ENCODE measurements around the gene DST. TPM values are rescaled to one million over a fixed set of nuclear protein-coding genes. Genes with fewer than 3 reads are reported as not detected.
"Not testable (repeated sequence)": the region's sequence is repeated elsewhere in the genome, so short reads cannot be mapped to it uniquely, and the experiment has no call there.

DST gene
- total RNA-seq, 1 donor from 2014 or later = 188 TPM

- DNase-seq (ENCODE audit: low spot score in 2 of 2) (no peak), FAIRE-seq (no peak)
Observed at GRCh38 chr6:56664029-56664428, 21.3 kb upstream of the DST start.

GRCh38 chr6:56663344-56663743 lies 20.7 kb upstream of the DST start:
- FAIRE-seq = no peak
- no peak for DNase-seq (ENCODE audit: low spot score in 2 of 2)

- not testable (repeated sequence) for FAIRE-seq; DNase-seq (ENCODE audit: low spot score in 2 of 2)
Observed at GRCh38 chr6:56661338-56661737, 18.6 kb upstream of the DST start.

GRCh38 chr6:56660381-56660730 lies 17.7 kb upstream of the DST start:
- FAIRE-seq (no peak), DNase-seq (ENCODE audit: low spot score in 2 of 2) (no peak)

GRCh38 chr6:56659721-56660380 lies 17.2 kb upstream of the DST start:
- no peak for DNase-seq (ENCODE audit: low spot score in 2 of 2)
- FAIRE-seq = no peak

- DNase-seq (ENCODE audit: low spot score in 2 of 2) = no peak
- no peak for FAIRE-seq
Observed at GRCh38 chr6:56658326-56658725, 15.6 kb upstream of the DST start.

GRCh38 chr6:56657354-56657753 lies 14.7 kb upstream of the DST start:
- DNase-seq (ENCODE audit: low spot score in 2 of 2) (no peak), FAIRE-seq (no peak)

GRCh38 chr6:56656466-56656865 lies 13.8 kb upstream of the DST start:
- DNase-seq (ENCODE audit: low spot score in 2 of 2) = no peak
- FAIRE-seq = no peak

GRCh38 chr6:56655996-56656395 lies 13.3 kb upstream of the DST start:
- DNase-seq (ENCODE audit: low spot score in 2 of 2) = no peak
- no peak for FAIRE-seq

GRCh38 chr6:56655249-56655648 lies 12.6 kb upstream of the DST start:
- no peak for FAIRE-seq
- no peak for DNase-seq (ENCODE audit: low spot score in 2 of 2)

- FAIRE-seq (peak; percentile 80), DNase-seq (ENCODE audit: low spot score in 2 of 2) (peak in 1 of 2 donors; percentile 11)
Observed at GRCh38 chr6:56652994-56653393, 10.3 kb upstream of the DST start.

- no peak for DNase-seq (ENCODE audit: low spot score in 2 of 2)
- no peak for FAIRE-seq
Observed at GRCh38 chr6:56652231-56652630, 9.5 kb upstream of the DST start.

GRCh38 chr6:56650191-56650590 lies 7.5 kb upstream of the DST start:
- FAIRE-seq (no peak), DNase-seq (ENCODE audit: low spot score in 2 of 2) (no peak)

- FAIRE-seq = no peak
Observed at GRCh38 chr6:56649782-56650181, 7.1 kb upstream of the DST start.

GRCh38 chr6:56649053-56649769 lies 6.5 kb upstream of the DST start:
- DNase-seq (ENCODE audit: low spot score in 2 of 2) (no peak), FAIRE-seq (no peak)

More at GRCh38 chr6:56649782-56650181, 7.1 kb upstream of the DST start:
- no peak for DNase-seq (ENCODE audit: low spot score in 2 of 2)

- FAIRE-seq = no peak
- DNase-seq (ENCODE audit: low spot score in 2 of 2) = no peak
Observed at GRCh38 chr6:56647172-56647762, 4.6 kb upstream of the DST start.

GRCh38 chr6:56644366-56644765 lies 1.7 kb upstream of the DST start:
- DNase-seq (ENCODE audit: low spot score in 2 of 2) (no peak), FAIRE-seq (no peak)

GRCh38 chr6:56643379-56644089 lies 845 bp upstream of the DST start:
- FAIRE-seq (no peak), DNase-seq (ENCODE audit: low spot score in 2 of 2) (no peak)

GRCh38 chr6:56640374-56640773 lies 2.3 kb downstream of the DST start:
- no peak for FAIRE-seq
- no peak for DNase-seq (ENCODE audit: low spot score in 2 of 2)

GRCh38 chr6:56638760-56639159 lies 3.9 kb downstream of the DST start:
- FAIRE-seq = no peak
- no peak for DNase-seq (ENCODE audit: low spot score in 2 of 2)

- peak; percentile 94 for FAIRE-seq
- DNase-seq (ENCODE audit: low spot score in 2 of 2) = peak; percentile 14 to 25
Observed at GRCh38 chr6:56637640-56638039, 5.0 kb downstream of the DST start.
